Epithelial cell of esophagus (primary cell): ENCODE measurements around the gene ACTR8.
"Not testable (repeated sequence)": the region's sequence is repeated elsewhere in the genome, so short reads cannot be mapped to it uniquely, and the experiment has no call there.

Experiments
- DNase-seq: peaks from one replicate; pipeline ENCODE4 v3.0.0; 2010; ENCODE audit warnings: low read depth
- H3K4me3 ChIP-seq: 2 replicates; pipeline ENCODE4 v1.5.1; 2011; ENCODE audit warnings: mild to moderate bottlenecking, low read length, control low read depth
- CTCF ChIP-seq: IDR thresholded peaks from 2 replicates; pipeline ENCODE4 v1.5.1; 2011; ENCODE audit warnings: low read depth, mild to moderate bottlenecking, low read length, control low read depth, inconsistent platforms; ENCODE audit not compliant: insufficient read depth; ENCODE audit errors: missing control alignments

Gene ACTR8, protein sequence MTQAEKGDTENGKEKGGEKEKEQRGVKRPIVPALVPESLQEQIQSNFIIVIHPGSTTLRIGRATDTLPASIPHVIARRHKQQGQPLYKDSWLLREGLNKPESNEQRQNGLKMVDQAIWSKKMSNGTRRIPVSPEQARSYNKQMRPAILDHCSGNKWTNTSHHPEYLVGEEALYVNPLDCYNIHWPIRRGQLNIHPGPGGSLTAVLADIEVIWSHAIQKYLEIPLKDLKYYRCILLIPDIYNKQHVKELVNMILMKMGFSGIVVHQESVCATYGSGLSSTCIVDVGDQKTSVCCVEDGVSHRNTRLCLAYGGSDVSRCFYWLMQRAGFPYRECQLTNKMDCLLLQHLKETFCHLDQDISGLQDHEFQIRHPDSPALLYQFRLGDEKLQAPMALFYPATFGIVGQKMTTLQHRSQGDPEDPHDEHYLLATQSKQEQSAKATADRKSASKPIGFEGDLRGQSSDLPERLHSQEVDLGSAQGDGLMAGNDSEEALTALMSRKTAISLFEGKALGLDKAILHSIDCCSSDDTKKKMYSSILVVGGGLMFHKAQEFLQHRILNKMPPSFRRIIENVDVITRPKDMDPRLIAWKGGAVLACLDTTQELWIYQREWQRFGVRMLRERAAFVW

GRCh38 chr3:53881691-53882593 lies at the start of gene ACTR8:
Gene ACTR8, minus strand, starts transcription at chr3:53882152. Its CDS starts 51 bp downstream, at chr3:53882101.
- peak within 1 kb of the TSS; percentile 84 for H3K4me3 ChIP-seq
- peak; percentile 72 for DNase-seq
- TF ChIP-seq CTCF, result no peak

- H3K4me3 ChIP-seq, DNase-seq: not testable (repeated sequence)
Observed at GRCh38 chr3:53927208-53927872, 45.4 kb upstream of the ACTR8 start.

DNA sequence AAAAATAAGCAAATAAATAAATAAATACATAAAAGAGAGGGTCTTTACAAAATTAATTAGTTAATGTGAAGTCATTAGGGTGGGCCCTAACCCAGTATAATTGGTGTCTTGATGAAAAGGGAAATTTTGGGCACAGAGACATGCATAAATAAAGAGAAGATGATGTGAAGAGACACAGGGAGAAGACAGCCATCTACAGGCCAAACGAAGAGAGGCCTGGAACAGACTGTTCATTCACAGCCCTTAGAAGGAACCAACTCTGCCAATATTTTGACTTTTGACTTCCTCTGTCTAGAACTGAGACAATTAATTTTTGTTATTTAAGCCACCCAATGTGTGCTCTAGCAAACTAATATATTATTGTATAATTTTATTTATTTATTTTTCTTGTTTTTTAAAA lies 39.3 kb upstream of the ACTR8 start:
- DNase-seq, result peak; percentile 39
- no peak overlapping the region for H3K4me3 ChIP-seq
- peak; percentile 67 for TF ChIP-seq CTCF

GRCh38 chr3:53919741-53920140 lies 37.8 kb upstream of the ACTR8 start:
- TF ChIP-seq CTCF, result no peak
- DNase-seq, result no peak
- no peak overlapping the region for H3K4me3 ChIP-seq

- no peak overlapping the region for H3K4me3 ChIP-seq
- no peak for DNase-seq
- TF ChIP-seq CTCF, result no peak
Observed at GRCh38 chr3:53913401-53913800, 31.4 kb upstream of the ACTR8 start.

- H3K4me3 ChIP-seq, result no peak overlapping the region
- DNase-seq, result peak; percentile 59
- TF ChIP-seq CTCF, result no peak
Observed at GRCh38 chr3:53902711-53903110, 20.8 kb upstream of the ACTR8 start.

DNA sequence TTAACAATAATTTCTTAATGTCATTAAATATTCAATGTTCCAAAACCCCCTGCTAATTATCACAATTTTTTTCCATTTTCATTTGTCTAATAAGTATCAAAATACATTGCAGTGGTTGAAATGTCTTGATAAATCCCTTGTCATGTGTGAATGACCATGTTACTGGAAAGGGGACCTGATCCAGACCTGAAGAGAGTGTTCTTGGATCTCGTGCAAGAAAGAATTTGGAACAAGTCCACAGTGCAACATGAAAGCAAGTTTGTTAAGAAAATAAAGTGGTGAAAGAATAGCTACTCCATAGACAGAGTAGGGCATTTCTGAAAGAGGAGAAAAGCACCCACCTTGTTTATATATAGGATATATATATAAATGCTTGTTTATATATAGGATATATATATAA lies 20.1 kb upstream of the ACTR8 start:
- H3K4me3 ChIP-seq, result no peak overlapping the region
- no peak for DNase-seq
- TF ChIP-seq CTCF, result no peak
